Spleen (tissue), 11 donors: ENCODE measurements around the gene SORCS2. TPM values are rescaled to one million over a fixed set of nuclear protein-coding genes. Genes with fewer than 3 reads are reported as not detected.

Experiments used
- DNase-seq: peaks from one replicate; pipeline ENCODE4 v3.0.0-alpha.2; 2020
- H3K27ac ChIP-seq, 8 donors: fragments of 200-600 bp; sonication (generic) in 7 of 8; 1 replicate in 4 of 8; 2 replicates in 4 of 8; pipeline versions ENCODE4 v1.5.0 to v1.8.0; 2016 to 2021; ENCODE audit warnings: inconsistent platforms in 4 of 8, mild to moderate bottlenecking in 4 of 8, moderate library complexity in 1 of 8
- H3K27me3 ChIP-seq, 7 donors: fragments of 200-600 bp; sonication (generic) in 6 of 7; replicated peaks in 1 of 7; 1 replicate in 4 of 7; 2 replicates in 3 of 7; pipeline versions ENCODE4 v1.5.0 to v1.8.0; 2016 to 2021; ENCODE audit warnings: inconsistent platforms in 3 of 7, mild to moderate bottlenecking in 1 of 7
- H3K36me3 ChIP-seq, 6 donors: fragments of 200-600 bp; sonication (generic) in 5 of 6; 1 replicate in 4 of 6; 2 replicates in 2 of 6; pipeline versions ENCODE4 v1.5.0 to v1.8.0; 2016 to 2021; ENCODE audit warnings: inconsistent platforms in 2 of 6
- H3K4me1 ChIP-seq, 6 donors: fragments of 200-600 bp; sonication (generic) in 5 of 6; 1 replicate in 3 of 6; 2 replicates in 3 of 6; pipeline versions ENCODE4 v1.5.0 to v1.8.0; 2016 to 2021; ENCODE audit warnings: inconsistent platforms in 3 of 6
- H3K4me3 ChIP-seq, 8 donors: fragments of 200-600 bp; sonication (generic) in 7 of 8; 1 replicate in 4 of 8; 2 replicates in 4 of 8; pipeline versions ENCODE4 v1.5.0 to v1.8.0; 2016 to 2021; ENCODE audit warnings: inconsistent platforms in 4 of 8, mild to moderate bottlenecking in 4 of 8, moderate library complexity in 2 of 8
- H3K9me3 ChIP-seq, 8 donors: fragments of 200-600 bp; sonication (generic) in 7 of 8; 1 replicate in 4 of 8; 2 replicates in 4 of 8; pipeline versions ENCODE4 v1.5.0 to v1.8.0; 2016 to 2021; ENCODE audit warnings: inconsistent platforms in 4 of 8
- CTCF ChIP-seq, 11 experiments: fragments of 200-600 bp in 7 of 11; fragments of 450-650 bp in 4 of 11; sonication (generic) in 4 of 11; IDR thresholded peaks in 8 of 11; conservative IDR thresholded peaks in 3 of 11; 1 replicate in 7 of 11; 2 replicates in 4 of 11; pipeline versions ENCODE4 v1.4.0 to v1.8.0; 2016 to 2021; ENCODE audit warnings: antibody characterized with exemption in 11 of 11, inconsistent platforms in 4 of 11, mild to moderate bottlenecking in 1 of 11
- POLR2A ChIP-seq, 3 donors: fragments of 450-650 bp; IDR thresholded peaks; one replicate each; pipeline ENCODE4 v1.5.1; 2017; ENCODE audit warnings: antibody characterized with exemption in 3 of 3, mild to moderate bottlenecking in 1 of 3
- POLR2AphosphoS5 ChIP-seq, 3 donors: sonication (generic); formaldehyde crosslinking; IDR thresholded peaks; one replicate each; pipeline ENCODE4 v1.5.1; 2017; ENCODE audit warnings: antibody characterized with exemption in 3 of 3
- WGBS, 5 donors: extraction: QIAGEN DNeasy Blood & Tissue Kit in 3 of 5; methylation state at CpG; one replicate each; pipeline versions ENCODE4 v1.1.5 to v1.1.7; 2013 to 2018; 5-methylcytosine and 5-hydroxymethylcytosine counted together
- intact Hi-C: fragments of 100-400 bp; cut with DNase I; formaldehyde crosslinking; loops from one replicate; pipeline ENCODE4 v1.15.0; 2023; ENCODE audit warnings: low total_unique reads
- polyA plus RNA-seq, 3 donors: library from polyadenylated mRNA; stranded (reverse); fragments of 200-250 nt; gene quantifications; one replicate each; pipeline ENCODE4 v1.2.1, GENCODE V29; 2013
- total RNA-seq, 7 donors: library from RNA; depleted of rRNA in 3 of 7; stranded (reverse); fragments of >200 nt in 3 of 7; fragmentation: NEBNext Ultra II Directional in 4 of 7; extraction: Animal tissue kit (Norgen Biotek cat#: 25700) in 4 of 7; gene quantifications; one replicate each; pipeline versions ENCODE4 v1.1.0 to v1.2.1, GENCODE V29; 2016 to 2021
- donor health status: healthy with polysubstance abuse.
- donor health status: DM: no; HTN: no; CAD: no; lungs with moderate emphysema.
- donor health status: DM: no; HTN: no; CAD: no.
- donor health status: Bipolar disorder and iron deficiency.
- donor health status: healthy.
- donor health status: DM: no; HTN: no; CAD: no.
- donor health status: DM: yes; HTN: yes; CAD: no.

The SORCS2 gene
- total and polyA plus RNA-seq, 10 donors = 0.33 to 1.6 (median 0.60) TPM

GRCh38 chr4:7266525-7267292, 74.4 kb downstream of the SORCS2 start:
- 64 to 76% (median 72%) methylated on average over 11 to 18 of the region's 18 CpGs for WGBS, 5 donors
- Histone ChIP-seq H3K36me3 (no peaks in the 10 kb centered on the region), H3K4me1 (no peaks in the 10 kb centered on the region), H3K27me3 (peaks cover 0 to 60% (median 6%) of the 10 kb centered on the region in 7 donors), H3K27ac (no peak overlapping the region), H3K9me3 (no peaks in the 10 kb centered on the region), H3K4me3 (no peak overlapping the region)
- TF ChIP-seq POLR2A (IDR thresholded peaks at IDR 0.05) (no peak), CTCF (IDR thresholded peaks at IDR 0.05 in 8 of 11, conservative IDR thresholded peaks at IDR 0.05 in 3 of 11) (no peak), POLR2AphosphoS5 (IDR thresholded peaks at IDR 0.05) (no peak)
- no peak for DNase-seq
- intact Hi-C loops = no loop called here

- Histone ChIP-seq H3K36me3 (no peaks in the 10 kb centered on the region), H3K4me3 (no peak overlapping the region), H3K27me3 (peaks cover 0 to 63% (median 6%) of the 10 kb centered on the region in 7 donors), H3K27ac (no peak overlapping the region), H3K4me1 (no peaks in the 10 kb centered on the region), H3K9me3 (no peaks in the 10 kb centered on the region)
- 79 to 84% (median 80%) methylated on average over 7 of the region's 7 CpGs for WGBS, 5 donors
- intact Hi-C loops = no loop called here
- TF ChIP-seq POLR2A (IDR thresholded peaks at IDR 0.05) = no peak
- TF ChIP-seq POLR2AphosphoS5 (IDR thresholded peaks at IDR 0.05) = no peak
- DNase-seq = no peak
Observed at GRCh38 chr4:7267829-7268228, 75.5 kb downstream of the SORCS2 start.

- intact Hi-C loops = no loop called here
- H3K36me3 ChIP-seq = no peaks in the 10 kb centered on the region
- H3K9me3 ChIP-seq = no peaks in the 10 kb centered on the region
- TF ChIP-seq CTCF (IDR thresholded peaks at IDR 0.05 in 8 of 11, conservative IDR thresholded peaks at IDR 0.05 in 3 of 11) (no peak), POLR2AphosphoS5 (IDR thresholded peaks at IDR 0.05) (no peak), POLR2A (IDR thresholded peaks at IDR 0.05) (no peak)
- H3K27ac ChIP-seq = no peak overlapping the region
- DNase-seq = no peak
- H3K4me3 ChIP-seq = no peak overlapping the region
- 86 to 94% (median 93%) methylated on average over 10 of the region's 10 CpGs for WGBS, 5 donors
- peaks cover 0 to 63% (median 6%) of the 10 kb centered on the region in 7 donors for H3K27me3 ChIP-seq
- H3K4me1 ChIP-seq = no peaks in the 10 kb centered on the region
Observed at GRCh38 chr4:7268941-7269340, 76.6 kb downstream of the SORCS2 start.

DNA sequence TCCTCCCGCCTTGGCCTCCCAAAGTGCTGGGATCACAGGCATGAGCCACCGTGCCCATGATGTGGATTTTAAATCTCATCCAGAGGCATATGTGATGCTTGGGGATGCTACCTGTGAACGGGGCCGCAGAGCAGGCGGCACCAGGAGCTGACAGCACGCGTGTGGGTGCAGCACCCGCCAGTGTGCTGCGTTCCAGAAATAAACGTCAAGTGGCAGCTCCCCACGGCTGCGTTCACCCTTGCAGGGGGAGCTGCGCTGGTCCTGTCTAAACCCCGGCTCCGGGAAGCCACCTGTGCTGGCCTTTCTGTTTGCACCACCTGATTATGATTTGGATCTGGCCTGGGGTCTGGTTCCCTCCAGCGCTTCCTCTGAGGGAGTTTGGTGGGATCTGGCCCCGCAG, 77.8 kb downstream of the SORCS2 start:
- TF ChIP-seq POLR2A (IDR thresholded peaks at IDR 0.05) (no peak), POLR2AphosphoS5 (IDR thresholded peaks at IDR 0.05) (no peak), CTCF (IDR thresholded peaks at IDR 0.05 in 8 of 11, conservative IDR thresholded peaks at IDR 0.05 in 3 of 11) (no peak)
- Histone ChIP-seq H3K4me3 (no peak overlapping the region), H3K36me3 (no peaks in the 10 kb centered on the region), H3K27me3 (peaks cover 0 to 57% (median 2%) of the 10 kb centered on the region in 7 donors), H3K9me3 (no peaks in the 10 kb centered on the region), H3K4me1 (no peaks in the 10 kb centered on the region), H3K27ac (no peak overlapping the region)
- intact Hi-C loops = no loop called here
- no peak for DNase-seq
- WGBS, 5 donors = 88 to 97% (median 94%) methylated on average over 17 of the region's 17 CpGs
